Ovary (tissue), 9 donors: ENCODE results near the gene RSPH1. TPM values are rescaled to one million over a fixed set of nuclear protein-coding genes. Genes with fewer than 3 reads are reported as not detected.

Source experiments
- DNase-seq, 5 donors: peaks; one replicate each; pipeline ENCODE4 v3.0.0-alpha.2; 2019 to 2020
- H3K27ac ChIP-seq, 2 donors: fragments of 200-600 bp; one replicate each; pipeline versions ENCODE4 v1.5.1 to v1.8.0; 2019 to 2022
- H3K27me3 ChIP-seq: fragments of 200-600 bp; one replicate; pipeline ENCODE4 v1.8.0; 2022
- H3K36me3 ChIP-seq: fragments of 200-600 bp; sonication (generic); one replicate; pipeline ENCODE4 v1.5.1; 2019
- H3K4me1 ChIP-seq: one replicate; pipeline ENCODE4 v1.8.1; 2013; ENCODE audit warnings: mild to moderate bottlenecking, moderate library complexity; ENCODE audit not compliant: insufficient read depth
- H3K4me3 ChIP-seq: fragments of 200-600 bp; sonication (generic); one replicate; pipeline ENCODE4 v1.5.1; 2017
- H3K9me3 ChIP-seq, 2 donors: fragments of 200-600 bp in 1 of 2; sonication (generic) in 1 of 2; one replicate each; pipeline versions ENCODE4 v1.5.1 to v1.8.1; 2013 to 2019; ENCODE audit warnings: mild to moderate bottlenecking in 1 of 2, moderate library complexity in 1 of 2
- CTCF ChIP-seq, 3 donors: fragments of 450-650 bp in 2 of 3; fragments of 200-600 bp in 1 of 3; IDR thresholded peaks; one replicate each; pipeline versions ENCODE4 v1.5.1 to v1.8.0; 2016 to 2022; ENCODE audit warnings: antibody characterized with exemption in 3 of 3, mild to moderate bottlenecking in 1 of 3
- EP300 ChIP-seq: sonication (generic); formaldehyde crosslinking; IDR thresholded peaks from one replicate; pipeline ENCODE4 v1.6.1; 2017; ENCODE audit warnings: antibody characterized with exemption
- POLR2A ChIP-seq: fragments of 450-650 bp; IDR thresholded peaks from one replicate; pipeline ENCODE4 v1.6.1; 2017; ENCODE audit warnings: antibody characterized with exemption, mild to moderate bottlenecking, moderate library complexity
- WGBS, 3 donors: extraction: QIAGEN DNeasy Blood & Tissue Kit in 1 of 3; methylation state at CpG; one replicate each; pipeline versions ENCODE4 v1.1.5 to v1.1.7; 2013 to 2017; 5-methylcytosine and 5-hydroxymethylcytosine counted together
- intact Hi-C, 4 donors: fragments of 100-400 bp; cut with DNase I; formaldehyde crosslinking; loops; one replicate each; pipeline versions ENCODE4 v1.11.0 to v1.15.1; 2022 to 2023
- polyA plus RNA-seq, 2 donors: library from polyadenylated mRNA; stranded (reverse); fragments of 200-250 nt in 1 of 2; fragments of 350-450 nt in 1 of 2; fragmentation: Illumina TruSeq in 1 of 2; extraction: RNeasy Lipid Tissue Mini Kit (QIAGEN cat#74804) in 1 of 2; gene quantifications; one replicate each; pipeline ENCODE4 v1.2.3, GENCODE V29; 2013 to 2014
- total RNA-seq, 7 donors: library from RNA; depleted of rRNA in 2 of 7; stranded (reverse); fragments of >200 nt in 2 of 7; fragmentation: NEBNext Ultra II Directional in 3 of 7; extraction: Animal tissue kit (Norgen Biotek cat#: 25700) in 3 of 7; gene quantifications; one replicate each; pipeline versions ENCODE4 v1.1.0 to v1.2.4, GENCODE V29; 2016 to 2023
- donor health status: DM: no; HTN: no; CAD: no; lungs with moderate emphysema.
- donor health status: DM: no; HTN: no; CAD: no.
- donor health status: Bipolar disorder and iron deficiency.
- donor health status: DM: yes; HTN: yes; CAD: no.
- donor health status: DM: no; HTN: no; CAD: no.
- donor health status: DM: yes; HTN: yes; CAD: no.

RSPH1 gene
- total and polyA plus RNA-seq, 9 donors, result 0.76 to 37.5 (median 2.5) TPM

- no peak overlapping the region for H3K27ac ChIP-seq
- 64 to 82% (median 65%) methylated on average over 6 of the region's 6 CpGs for WGBS, 3 donors
Observed at GRCh38 chr21:42486072-42486471, 10.0 kb downstream of the RSPH1 start.

DNA sequence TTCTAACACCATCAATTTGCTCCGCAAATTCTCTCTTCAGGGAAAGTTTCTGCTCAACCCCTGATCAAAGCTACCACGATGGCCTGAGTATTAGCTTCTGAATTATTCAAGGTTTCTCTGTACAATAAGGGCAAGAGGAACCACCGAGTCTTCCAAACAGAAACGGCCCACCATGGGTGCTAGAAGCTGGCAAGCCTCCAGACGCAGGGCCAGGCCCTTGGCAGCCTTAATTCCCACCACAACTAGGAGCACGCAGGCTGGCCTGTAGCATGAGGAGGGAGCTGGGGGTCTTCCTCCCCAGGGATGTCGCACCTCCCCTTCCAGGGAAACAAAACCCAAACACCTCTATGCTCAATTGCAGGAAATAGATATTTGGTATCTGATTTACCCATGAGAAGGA, 11.1 kb downstream of the RSPH1 start:
- 72 to 86% (median 85%) methylated on average over 7 of the region's 7 CpGs for WGBS, 3 donors
- DNase-seq, result no peak
- Histone ChIP-seq H3K27ac (no peak overlapping the region), H3K4me3 (no peak overlapping the region), H3K4me1 (no peaks in the 10 kb centered on the region), H3K9me3 (no peaks in the 10 kb centered on the region), H3K36me3 (no peaks in the 10 kb centered on the region), H3K27me3 (no peaks in the 10 kb centered on the region)
- TF ChIP-seq EP300, result no peak
- intact Hi-C loops, result no loop called here

More at GRCh38 chr21:42486072-42486471, 10.0 kb downstream of the RSPH1 start:
- TF ChIP-seq EP300 (no peak), CTCF (IDR thresholded peaks at IDR 0.05) (no peak), POLR2A (no peak)
- H3K4me3 ChIP-seq, result no peak overlapping the region
- H3K4me1 ChIP-seq, result no peaks in the 10 kb centered on the region
- intact Hi-C loops, result no loop called here
- H3K36me3 ChIP-seq, result no peaks in the 10 kb centered on the region
- no peaks in the 10 kb centered on the region for H3K27me3 ChIP-seq
- H3K9me3 ChIP-seq, result no peaks in the 10 kb centered on the region
- DNase-seq, result no peak

GRCh38 chr21:42481169-42481568, 14.9 kb downstream of the RSPH1 start:
- WGBS, 3 donors, result 88 to 97% (median 91%) methylated on average over 4 of the region's 4 CpGs
- no peak for DNase-seq
- no peak for TF ChIP-seq EP300
- no peak for TF ChIP-seq CTCF (IDR thresholded peaks at IDR 0.05)
- no peak for TF ChIP-seq POLR2A
- no peaks in the 10 kb centered on the region for H3K4me1 ChIP-seq
- H3K36me3 ChIP-seq, result no peaks in the 10 kb centered on the region
- no peaks in the 10 kb centered on the region for H3K9me3 ChIP-seq
- H3K27me3 ChIP-seq, result no peaks in the 10 kb centered on the region
- no peak overlapping the region for H3K4me3 ChIP-seq
- intact Hi-C loops, result no loop called here
- no peak overlapping the region for H3K27ac ChIP-seq

DNA sequence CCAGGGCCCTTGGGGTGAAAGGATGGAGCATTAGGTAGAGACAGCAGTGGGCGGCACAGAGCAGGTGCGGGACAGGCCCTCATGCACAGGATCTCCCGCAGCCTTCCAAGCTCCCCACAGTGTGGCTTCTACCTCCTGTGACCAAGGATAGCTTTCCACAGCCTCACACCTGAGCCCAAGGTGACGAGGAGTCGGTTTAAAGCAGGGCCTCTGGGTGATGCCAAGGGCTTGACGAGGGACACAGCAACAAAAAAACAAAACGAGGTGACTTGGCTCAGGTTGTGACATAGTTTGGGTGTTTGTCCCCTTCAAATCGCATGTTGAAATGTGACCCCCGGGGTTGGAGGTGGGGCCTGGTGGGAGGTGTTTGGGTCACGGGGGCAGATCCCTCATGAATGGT, 15.3 kb downstream of the RSPH1 start:
- 85 to 90% (median 87%) methylated on average over 10 of the region's 10 CpGs for WGBS, 3 donors
- Histone ChIP-seq H3K4me3 (no peak overlapping the region), H3K9me3 (no peaks in the 10 kb centered on the region), H3K4me1 (no peaks in the 10 kb centered on the region), H3K27ac (no peak overlapping the region), H3K27me3 (no peaks in the 10 kb centered on the region), H3K36me3 (no peaks in the 10 kb centered on the region)
- DNase-seq, result no peak
- intact Hi-C loops, result no loop called here
- TF ChIP-seq POLR2A, result no peak
- TF ChIP-seq EP300, result no peak
- TF ChIP-seq CTCF (IDR thresholded peaks at IDR 0.05), result no peak

GRCh38 chr21:42479582-42479981, 16.4 kb downstream of the RSPH1 start:
- no peaks in the 10 kb centered on the region for H3K36me3 ChIP-seq
- 48 to 52% (median 50%) methylated on average over 5 of the region's 5 CpGs for WGBS, 3 donors
- TF ChIP-seq CTCF (IDR thresholded peaks at IDR 0.05) (no peak), POLR2A (no peak), EP300 (no peak)
- intact Hi-C loops, result no loop called here
- H3K4me1 ChIP-seq, result no peaks in the 10 kb centered on the region
- no peak for DNase-seq
- H3K27ac ChIP-seq, result no peak overlapping the region
- no peaks in the 10 kb centered on the region for H3K9me3 ChIP-seq
- no peak overlapping the region for H3K4me3 ChIP-seq
- H3K27me3 ChIP-seq, result no peaks in the 10 kb centered on the region
